GM18519 (cell line): ENCODE measurements around the gene CHMP1A.
"Not testable (repeated sequence)": the region's sequence is repeated elsewhere in the genome, so short reads cannot be mapped to it uniquely, and the experiment has no call there.

Source experiments
- ATAC-seq: cut with Tn5 transposase; IDR thresholded peaks from one replicate; pipeline ENCODE4 v1.9.1; 2021; ENCODE audit warnings: mild to moderate bottlenecking, moderate library complexity; ENCODE audit not compliant: unreplicated experiment, low FRiP score

The CHMP1A gene

GRCh38 chr16:89657442-89658220 lies at the start of gene CHMP1A, which contains the start of gene SPATA33:
Gene CHMP1A (minus strand): TSS chr16:89657708. CDS start chr16:89657588, 120 bp downstream.
Gene SPATA33 (plus strand): TSS chr16:89657836. CDS start chr16:89657912, 76 bp downstream.
- ATAC-seq, result peak; percentile 83

- ATAC-seq, result no peak
Measured at GRCh38 chr16:89706518-89707260, 49.2 kb upstream of the CHMP1A start.

DNA sequence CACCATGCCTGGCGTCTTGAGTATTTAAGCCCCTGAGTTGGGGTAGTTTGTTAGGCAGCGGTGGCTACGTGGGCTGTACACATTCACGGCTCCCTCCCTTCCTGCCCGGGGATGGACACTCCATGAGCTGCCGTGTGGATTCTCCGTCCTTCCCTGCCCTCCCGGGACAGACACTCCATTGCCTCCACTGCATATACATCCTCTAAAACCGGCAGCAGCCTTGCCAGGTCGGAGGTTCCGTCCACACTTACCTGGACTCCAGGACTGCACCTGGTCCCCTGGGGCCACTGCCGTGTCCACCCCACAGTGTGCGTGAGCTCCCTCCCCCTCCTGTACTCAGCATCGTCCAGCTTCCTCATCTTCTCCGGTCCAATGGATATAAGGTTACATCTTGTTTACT lies 47.5 kb upstream of the CHMP1A start:
- no peak for ATAC-seq

GRCh38 chr16:89704281-89704680 lies 46.8 kb upstream of the CHMP1A start:
- no peak for ATAC-seq

- ATAC-seq, result peak; percentile 46
Measured at GRCh38 chr16:89701425-89702406, 44.2 kb upstream of the CHMP1A start, which contains the start of gene SPATA2L. Gene SPATA2L (minus strand): TSS chr16:89701705. CDS start chr16:89701232, 473 bp downstream.

DNA sequence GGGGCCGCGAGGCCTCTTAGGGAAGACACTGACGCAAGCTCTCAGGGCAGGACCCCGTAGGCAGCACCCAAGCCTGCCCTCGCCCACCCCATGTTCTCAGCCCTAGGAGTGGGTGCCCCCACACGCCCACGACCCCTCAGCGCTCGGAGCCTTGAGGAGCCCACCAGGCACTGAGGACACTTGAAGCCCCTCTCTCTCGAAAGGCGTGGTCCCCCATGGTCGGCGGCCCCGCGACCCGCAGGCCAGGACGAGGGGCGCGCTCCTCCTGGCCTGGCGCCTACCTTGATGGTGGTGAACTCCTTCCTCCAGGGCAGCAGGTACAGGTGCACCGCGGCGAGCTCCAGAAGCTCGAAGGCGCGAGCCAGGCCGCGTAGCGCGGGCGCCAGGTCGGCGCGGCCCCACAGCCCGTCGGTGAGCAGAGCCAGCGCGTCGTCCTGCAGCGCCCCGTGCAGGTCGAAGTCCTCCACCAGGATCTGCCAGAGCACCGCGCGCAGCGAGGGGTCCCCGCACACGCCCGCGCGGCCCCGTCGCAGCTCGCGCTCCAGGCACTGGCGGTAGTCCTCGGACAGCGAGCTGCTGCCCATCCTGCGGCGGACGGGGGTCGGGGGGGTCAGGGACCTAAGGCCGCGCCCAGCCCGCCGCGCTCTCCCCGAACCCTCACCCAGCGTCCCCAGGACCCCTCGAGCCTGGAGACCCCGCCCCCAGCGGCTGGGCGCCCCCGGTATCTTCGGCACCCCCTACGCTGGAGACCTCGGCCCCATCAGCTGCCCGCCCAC lies 43.3 kb upstream of the CHMP1A start:
- ATAC-seq, result no peak

DNA sequence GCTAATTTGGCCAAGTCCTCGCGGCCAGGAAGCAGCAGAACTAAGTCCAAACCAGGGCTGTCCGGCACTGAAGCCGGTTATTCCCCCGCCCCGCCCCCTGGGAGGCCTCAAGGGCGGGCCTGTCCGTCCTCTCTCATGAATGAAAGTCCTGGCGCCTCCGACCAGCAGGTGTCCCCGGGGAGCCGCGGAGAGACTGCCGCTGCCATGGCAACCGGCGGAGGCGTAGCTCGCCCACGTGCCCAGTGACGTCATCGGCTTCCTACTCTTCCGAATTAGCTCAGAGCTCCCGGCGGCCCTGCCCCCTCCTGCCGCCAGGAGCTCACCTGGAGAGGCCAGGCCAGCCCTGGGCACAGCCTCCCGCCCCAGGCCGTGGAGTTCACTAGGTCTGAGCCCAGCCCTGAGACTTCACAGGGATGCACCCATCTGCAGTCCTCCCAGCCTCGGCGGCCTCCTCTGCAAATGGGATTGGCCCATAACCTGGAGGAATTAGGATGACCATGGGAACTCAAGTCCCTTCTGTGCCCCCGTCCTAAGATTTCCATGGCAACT lies 42.7 kb upstream of the CHMP1A start:
- peak; percentile 38 for ATAC-seq

DNA sequence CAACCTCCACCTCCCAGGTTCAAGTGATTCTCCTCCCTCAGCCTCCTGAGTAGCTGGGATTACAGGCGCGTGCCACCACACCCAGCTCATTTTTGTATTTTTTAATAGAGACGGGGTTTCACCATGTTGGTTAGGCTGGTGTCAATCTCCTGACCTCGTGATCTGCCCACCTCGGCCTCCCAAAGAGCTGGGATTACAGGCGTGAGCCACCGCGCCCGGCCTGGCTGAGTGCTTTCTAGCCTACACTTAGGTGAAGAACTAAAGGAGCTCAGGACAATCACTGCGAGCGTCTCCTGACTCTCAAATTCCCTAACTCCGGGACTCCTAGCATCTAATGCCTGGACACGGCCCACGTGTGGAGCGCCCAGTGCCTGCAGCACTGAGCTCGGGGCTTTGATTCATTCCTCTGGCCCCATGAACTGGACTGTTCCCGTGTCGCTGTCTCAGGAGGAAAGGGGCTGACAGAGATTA lies 42.2 kb upstream of the CHMP1A start:
- ATAC-seq, result not testable (repeated sequence)

GRCh38 chr16:89698717-89699116 lies 41.2 kb upstream of the CHMP1A start:
- not testable (repeated sequence) for ATAC-seq

GRCh38 chr16:89697616-89698331 lies 40.3 kb upstream of the CHMP1A start:
- no peak for ATAC-seq

DNA sequence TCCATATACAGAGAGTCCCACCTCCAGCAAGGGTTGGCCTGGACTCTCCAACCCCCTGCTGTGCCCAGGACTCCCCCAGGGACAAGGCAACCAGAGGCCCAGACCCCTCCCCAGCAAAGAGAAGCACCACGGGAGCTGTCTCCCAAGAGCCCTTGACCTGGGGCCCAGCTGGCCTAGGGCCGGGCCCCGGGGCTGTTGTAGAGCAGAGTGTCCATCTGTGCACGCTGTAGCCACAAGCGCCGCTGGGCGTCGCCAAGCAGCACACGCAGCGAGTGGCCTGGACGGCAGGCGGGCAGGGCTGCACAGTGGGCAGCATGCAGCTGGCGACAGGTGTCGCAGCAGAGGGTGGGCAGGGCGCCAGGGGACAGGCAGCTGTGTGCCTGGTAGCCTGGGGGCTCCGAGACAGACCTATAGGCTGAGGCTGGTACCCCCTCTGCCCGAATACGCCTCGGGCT lies 39.7 kb upstream of the CHMP1A start:
- no peak for ATAC-seq

GRCh38 chr16:89696670-89697128 lies 39.2 kb upstream of the CHMP1A start:
- no peak for ATAC-seq

GRCh38 chr16:89695875-89696669 lies 38.6 kb upstream of the CHMP1A start:
- no peak for ATAC-seq

DNA sequence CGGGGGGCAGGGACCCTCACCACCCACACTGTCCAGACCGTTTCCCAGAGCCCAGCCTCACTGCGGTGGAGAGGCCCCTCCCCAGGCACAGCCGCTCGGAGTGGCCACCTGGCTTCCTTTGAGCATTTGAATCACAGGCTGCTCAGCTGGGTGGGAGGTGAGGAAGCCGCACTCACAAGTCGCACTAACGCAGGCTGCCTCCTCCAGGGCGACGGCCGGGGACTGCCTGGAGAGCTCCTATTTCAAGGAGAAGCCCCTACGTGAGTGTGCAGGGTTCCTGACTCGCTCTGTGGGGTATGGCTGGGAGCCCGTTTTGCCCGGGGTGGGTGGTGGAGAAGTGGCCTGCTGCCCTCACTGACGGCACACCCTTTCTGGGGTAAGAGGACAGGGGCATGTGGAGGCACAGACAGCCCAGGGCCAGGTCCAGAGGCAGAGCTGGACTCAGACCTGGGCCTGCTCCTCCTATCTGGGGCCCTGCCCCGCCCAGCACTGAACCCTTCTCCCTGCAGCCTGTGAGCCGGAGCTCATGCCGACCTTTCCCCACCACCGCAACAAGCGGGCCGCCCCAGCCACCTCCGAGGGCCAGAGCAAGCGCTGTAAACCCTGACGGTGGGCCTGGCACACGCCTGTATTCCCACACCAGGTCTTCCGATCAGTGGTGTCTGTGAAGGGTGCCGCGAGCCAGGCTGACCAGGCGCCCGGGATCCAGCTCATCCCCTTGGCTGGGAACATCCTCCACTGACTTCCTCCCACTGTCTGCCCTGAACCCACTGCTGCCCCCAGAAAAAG lies 37.8 kb upstream of the CHMP1A start:
- no peak for ATAC-seq

- ATAC-seq, result not testable (repeated sequence)
Measured at GRCh38 chr16:89694784-89695085, 37.2 kb upstream of the CHMP1A start.

DNA sequence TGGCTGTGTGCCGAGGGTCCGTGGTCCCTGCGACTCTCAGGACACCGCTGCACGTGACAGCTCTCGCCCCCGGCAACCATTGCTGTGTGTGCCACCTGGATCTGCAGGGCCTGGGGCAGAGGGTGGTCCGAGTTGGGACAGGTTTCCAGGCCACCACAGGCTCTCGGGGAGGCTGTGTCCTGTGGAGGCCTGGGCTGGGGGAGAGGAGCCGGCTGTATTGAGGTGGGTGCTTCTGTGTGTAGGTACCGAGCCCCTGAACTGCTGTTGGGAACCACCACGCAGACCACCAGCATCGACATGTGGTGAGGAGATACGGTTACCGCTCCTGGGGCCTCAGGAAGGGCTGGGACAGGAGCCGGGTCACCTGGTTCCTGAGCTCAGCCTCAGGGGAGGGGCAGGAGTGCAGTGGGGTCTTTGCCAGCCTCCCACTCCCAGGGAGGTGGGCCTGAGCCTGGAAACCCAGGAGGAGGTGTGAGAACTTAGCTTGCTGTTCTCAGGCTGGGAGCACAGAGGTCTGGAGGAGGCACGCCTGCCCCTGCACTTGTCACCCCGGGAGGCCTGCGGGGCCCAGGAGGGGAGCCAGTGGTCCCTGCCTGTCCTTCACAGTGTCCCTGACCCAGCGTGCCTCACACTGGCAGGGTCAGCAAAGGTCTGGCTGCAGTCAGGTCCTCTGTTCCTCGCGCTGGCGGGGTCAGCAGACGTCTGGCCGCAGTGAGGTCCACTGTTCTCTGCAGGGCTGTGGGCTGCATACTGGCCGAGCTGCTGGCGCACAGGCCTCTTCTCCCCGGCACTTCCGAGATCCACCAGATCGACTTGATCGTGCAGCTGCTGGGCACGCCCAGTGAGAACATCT lies 36.6 kb upstream of the CHMP1A start:
- ATAC-seq, result no peak
